ENCODE measurements around the gene UBALD2.

UBALD2 gene

DNA sequence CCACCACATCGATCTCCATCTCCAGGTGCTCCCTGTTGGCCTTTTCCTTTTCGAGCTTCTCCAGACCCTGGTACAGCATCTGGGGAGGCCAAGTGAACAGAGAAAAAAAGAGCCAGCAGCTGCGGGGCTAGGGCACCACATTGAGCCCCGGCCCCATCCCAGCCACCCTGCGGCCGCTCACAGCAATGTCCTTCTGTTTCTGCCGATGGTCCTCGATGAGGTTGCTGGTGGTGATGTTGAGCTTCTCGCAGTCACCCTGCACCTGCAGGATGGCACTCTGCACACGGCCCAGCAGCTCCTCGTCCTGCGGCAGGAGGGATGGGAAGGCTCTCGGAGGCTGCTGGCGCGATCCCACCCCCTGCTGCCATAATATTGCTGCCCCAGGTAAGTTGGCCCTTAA lies 15.5 kb downstream of the UBALD2 start:
- TF ChIP-seq, protein P1, sequence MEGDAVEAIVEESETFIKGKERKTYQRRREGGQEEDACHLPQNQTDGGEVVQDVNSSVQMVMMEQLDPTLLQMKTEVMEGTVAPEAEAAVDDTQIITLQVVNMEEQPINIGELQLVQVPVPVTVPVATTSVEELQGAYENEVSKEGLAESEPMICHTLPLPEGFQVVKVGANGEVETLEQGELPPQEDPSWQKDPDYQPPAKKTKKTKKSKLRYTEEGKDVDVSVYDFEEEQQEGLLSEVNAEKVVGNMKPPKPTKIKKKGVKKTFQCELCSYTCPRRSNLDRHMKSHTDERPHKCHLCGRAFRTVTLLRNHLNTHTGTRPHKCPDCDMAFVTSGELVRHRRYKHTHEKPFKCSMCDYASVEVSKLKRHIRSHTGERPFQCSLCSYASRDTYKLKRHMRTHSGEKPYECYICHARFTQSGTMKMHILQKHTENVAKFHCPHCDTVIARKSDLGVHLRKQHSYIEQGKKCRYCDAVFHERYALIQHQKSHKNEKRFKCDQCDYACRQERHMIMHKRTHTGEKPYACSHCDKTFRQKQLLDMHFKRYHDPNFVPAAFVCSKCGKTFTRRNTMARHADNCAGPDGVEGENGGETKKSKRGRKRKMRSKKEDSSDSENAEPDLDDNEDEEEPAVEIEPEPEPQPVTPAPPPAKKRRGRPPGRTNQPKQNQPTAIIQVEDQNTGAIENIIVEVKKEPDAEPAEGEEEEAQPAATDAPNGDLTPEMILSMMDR (IDR thresholded peaks at IDR 0.05; ENCODE audit: low read depth, low read length): no peak
- no peak for DNase-seq (ENCODE audit: low read depth in 2 of 2)
- no peak overlapping the region for H3K4me3 ChIP-seq (replicated peaks in 1 of 2; ENCODE audit: low read depth in 2 of 2, low read length in 2 of 2)

DNA sequence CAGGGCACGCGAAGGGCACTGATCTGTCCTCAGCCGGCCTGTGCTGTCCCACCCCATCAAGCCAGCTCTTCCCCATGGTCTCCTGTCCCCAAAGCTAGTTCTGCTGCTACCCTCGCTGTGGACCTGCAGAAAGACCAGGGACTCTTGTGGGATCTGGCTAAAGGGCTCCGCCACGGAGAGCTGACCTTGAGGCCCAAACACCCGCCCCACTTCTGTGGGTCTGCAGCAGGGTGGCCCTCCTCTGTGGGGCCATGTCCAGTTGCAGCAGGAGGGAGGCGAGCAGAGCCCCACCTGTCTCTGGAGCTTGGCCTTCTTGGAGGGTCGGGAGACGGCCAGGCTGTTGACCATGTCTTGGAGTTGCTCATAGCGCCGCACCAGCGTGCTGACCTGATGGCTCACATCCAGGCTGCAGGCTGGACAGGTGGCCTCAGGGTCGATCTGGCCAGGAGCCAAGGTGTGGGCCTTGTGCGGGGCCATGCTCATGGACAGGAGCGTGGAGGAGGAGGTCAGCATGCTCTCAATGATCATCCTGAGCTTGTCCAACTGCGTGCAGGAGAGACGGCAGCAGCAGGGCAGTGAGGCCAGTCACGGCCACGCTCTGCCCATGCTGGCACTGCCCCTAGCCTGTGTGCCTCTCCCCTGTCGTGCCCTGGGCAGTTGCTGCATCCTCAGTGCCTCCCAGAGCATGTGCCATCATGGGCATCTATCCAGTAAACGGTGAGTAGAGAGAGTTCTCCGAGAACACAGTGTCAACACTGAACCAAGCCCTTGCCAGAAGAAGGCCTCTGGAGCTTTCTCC lies 16.6 kb downstream of the UBALD2 start:
- TF ChIP-seq, protein P1 (IDR thresholded peaks at IDR 0.05; ENCODE audit: low read depth, low read length): no peak
- no peak overlapping the region for H3K4me3 ChIP-seq (replicated peaks in 1 of 2; ENCODE audit: low read depth in 2 of 2, low read length in 2 of 2)
- DNase-seq (ENCODE audit: low read depth in 2 of 2): no peak

DNA sequence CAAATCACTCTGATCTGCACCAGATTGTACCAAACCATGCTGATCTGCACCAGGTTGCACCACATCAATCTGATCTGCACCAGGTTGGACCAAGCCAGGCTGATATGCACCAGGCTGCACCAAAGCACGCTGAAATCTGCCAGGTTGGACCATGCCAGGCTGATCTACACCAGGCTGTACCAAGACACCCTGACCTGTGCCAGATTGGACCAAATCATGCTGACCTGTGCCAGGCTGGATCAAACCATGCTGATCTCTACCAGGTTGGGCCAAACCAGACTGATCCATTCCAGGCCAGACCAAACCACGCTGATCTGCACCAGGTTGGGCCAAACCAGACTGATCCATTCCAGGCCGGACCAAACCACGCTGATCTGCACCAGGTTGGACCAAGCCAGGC lies 27.4 kb downstream of the UBALD2 start:
- TF ChIP-seq, protein P1 (IDR thresholded peaks at IDR 0.05; ENCODE audit: low read depth, low read length): no peak
- H3K4me3 ChIP-seq (replicated peaks in 1 of 2; ENCODE audit: low read depth in 2 of 2, low read length in 2 of 2): no peak overlapping the region
- DNase-seq (ENCODE audit: low read depth in 2 of 2): no peak

DNA sequence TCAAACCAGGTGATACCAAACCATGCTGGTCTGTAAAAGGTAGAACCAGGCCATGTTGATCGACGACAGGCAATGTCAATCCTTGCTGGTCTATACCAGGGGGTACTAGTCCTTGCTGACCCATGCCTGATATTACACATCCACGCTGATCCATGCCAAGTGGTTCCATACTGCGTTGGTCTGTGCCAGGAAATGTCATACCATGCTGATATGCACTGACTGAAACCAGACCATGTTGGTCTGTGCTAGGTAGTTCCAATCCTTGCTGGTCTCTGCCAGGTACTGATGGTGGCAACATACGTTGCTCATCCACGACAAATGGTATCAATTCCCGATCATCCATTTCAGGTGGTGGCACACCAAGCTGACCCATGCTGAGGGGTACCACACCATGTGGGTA lies 28.0 kb downstream of the UBALD2 start:
- TF ChIP-seq, protein P1 (IDR thresholded peaks at IDR 0.05; ENCODE audit: low read depth, low read length): no peak
- H3K4me3 ChIP-seq (replicated peaks in 1 of 2; ENCODE audit: low read depth in 2 of 2, low read length in 2 of 2): no peak overlapping the region
- DNase-seq (ENCODE audit: low read depth in 2 of 2): no peak

DNA sequence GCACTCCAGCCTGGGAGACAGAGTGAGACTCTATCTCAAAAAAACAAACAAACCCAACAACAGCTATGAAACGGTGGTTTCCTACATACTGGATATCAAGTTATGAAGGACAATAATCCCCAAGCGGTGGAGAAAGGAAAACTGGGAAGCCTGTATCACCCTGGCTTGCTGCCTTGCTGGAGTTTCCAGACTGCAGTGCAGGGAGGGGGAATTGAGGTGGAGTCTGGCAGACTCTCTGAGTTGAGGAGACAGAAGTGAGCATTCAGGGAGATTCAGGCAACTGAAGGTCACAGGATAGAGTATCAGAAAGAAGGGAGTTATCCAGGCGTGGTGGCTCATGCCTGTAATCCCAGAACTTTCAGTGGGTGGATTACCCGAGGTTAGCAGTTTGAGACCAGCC lies 31.0 kb downstream of the UBALD2 start:
- H3K4me3 ChIP-seq (replicated peaks in 1 of 2; ENCODE audit: low read depth in 2 of 2, low read length in 2 of 2): no peak overlapping the region
- DNase-seq (ENCODE audit: low read depth in 2 of 2): no peak
- TF ChIP-seq, protein P1 (IDR thresholded peaks at IDR 0.05; ENCODE audit: low read depth, low read length): no peak

DNA sequence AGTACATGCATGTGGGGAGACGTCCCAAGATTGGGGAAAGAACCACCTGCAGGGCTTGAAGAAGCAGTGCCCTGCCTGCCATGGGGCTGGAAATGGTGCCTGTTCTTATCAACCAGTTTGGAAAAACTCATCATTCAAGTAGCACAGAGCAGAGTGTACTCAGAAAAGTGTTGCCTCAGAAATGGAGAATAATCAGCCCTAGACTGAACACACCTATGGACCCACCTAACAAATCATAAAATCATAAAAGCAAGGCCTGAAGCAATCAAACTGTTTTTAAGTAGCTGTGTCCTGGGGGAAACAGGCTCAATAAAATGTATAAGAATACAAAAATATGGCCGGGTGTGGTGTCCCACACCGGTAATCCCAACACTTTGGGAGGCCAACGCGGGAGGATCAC lies 31.7 kb downstream of the UBALD2 start:
- TF ChIP-seq, protein P1 (IDR thresholded peaks at IDR 0.05; ENCODE audit: low read depth, low read length): no peak
- no peak overlapping the region for H3K4me3 ChIP-seq (replicated peaks in 1 of 2; ENCODE audit: low read depth in 2 of 2, low read length in 2 of 2)
- no peak for DNase-seq (ENCODE audit: low read depth in 2 of 2)

DNA sequence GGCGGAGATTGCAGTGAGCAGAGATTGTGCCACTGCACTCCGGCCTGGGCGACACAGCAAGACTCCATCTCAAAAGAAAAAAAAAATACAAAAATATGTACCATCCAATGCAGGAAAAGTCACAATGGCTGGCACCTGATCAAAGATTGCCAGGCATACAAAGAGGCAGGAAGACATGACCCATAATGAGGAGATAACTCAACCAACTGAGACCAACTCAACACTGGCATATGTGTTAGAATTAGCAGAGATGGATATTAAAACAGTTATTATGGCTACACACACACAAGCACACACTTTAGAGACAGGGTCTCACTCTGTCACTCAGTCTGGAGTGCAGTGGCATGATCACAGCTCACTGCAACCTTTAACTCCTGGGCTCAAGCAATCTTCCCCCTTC lies 32.3 kb downstream of the UBALD2 start:
- TF ChIP-seq, protein P1 (IDR thresholded peaks at IDR 0.05; ENCODE audit: low read depth, low read length): no peak
- no peak for DNase-seq (ENCODE audit: low read depth in 2 of 2)

More for the DNA sequence above, 32.3 kb downstream of the UBALD2 start:
- no peak overlapping the region for H3K4me3 ChIP-seq (replicated peaks in 1 of 2; ENCODE audit: low read depth in 2 of 2, low read length in 2 of 2)

Data from cardiac fibroblast (primary cell).